ENCODE data around the gene PHACTR3.
"Not testable (repeated sequence)": the region's sequence is repeated elsewhere in the genome, so short reads cannot be mapped to it uniquely, and the experiment has no call there.

Gene PHACTR3

DNA sequence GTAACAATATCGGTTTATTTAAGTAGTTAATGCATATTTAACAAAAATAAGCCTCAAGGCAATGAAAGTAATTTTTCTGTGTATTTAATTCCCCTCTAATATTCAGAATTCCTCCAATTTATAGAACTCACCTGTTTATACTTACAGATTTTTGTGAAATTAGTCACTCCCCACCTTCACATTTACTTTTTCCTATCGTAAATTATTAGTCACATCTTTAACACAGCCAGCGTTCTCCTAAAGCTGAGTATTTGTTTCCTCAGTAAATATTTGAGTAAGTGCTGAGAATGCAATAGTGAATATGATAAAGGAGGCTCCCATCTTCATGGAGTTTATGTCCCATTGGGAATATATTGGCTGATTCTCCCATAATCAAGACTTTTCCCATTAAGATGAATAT lies 241.1 kb downstream of the PHACTR3 start:
- no peak overlapping the region for H3K4me3 ChIP-seq (ENCODE audit: low read length)
- no peak for DNase-seq (ENCODE audit: low read depth)
- TF ChIP-seq, protein P1, sequence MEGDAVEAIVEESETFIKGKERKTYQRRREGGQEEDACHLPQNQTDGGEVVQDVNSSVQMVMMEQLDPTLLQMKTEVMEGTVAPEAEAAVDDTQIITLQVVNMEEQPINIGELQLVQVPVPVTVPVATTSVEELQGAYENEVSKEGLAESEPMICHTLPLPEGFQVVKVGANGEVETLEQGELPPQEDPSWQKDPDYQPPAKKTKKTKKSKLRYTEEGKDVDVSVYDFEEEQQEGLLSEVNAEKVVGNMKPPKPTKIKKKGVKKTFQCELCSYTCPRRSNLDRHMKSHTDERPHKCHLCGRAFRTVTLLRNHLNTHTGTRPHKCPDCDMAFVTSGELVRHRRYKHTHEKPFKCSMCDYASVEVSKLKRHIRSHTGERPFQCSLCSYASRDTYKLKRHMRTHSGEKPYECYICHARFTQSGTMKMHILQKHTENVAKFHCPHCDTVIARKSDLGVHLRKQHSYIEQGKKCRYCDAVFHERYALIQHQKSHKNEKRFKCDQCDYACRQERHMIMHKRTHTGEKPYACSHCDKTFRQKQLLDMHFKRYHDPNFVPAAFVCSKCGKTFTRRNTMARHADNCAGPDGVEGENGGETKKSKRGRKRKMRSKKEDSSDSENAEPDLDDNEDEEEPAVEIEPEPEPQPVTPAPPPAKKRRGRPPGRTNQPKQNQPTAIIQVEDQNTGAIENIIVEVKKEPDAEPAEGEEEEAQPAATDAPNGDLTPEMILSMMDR (conservative IDR thresholded peaks at IDR 0.05; ENCODE audit: low read length), result no peak

DNA sequence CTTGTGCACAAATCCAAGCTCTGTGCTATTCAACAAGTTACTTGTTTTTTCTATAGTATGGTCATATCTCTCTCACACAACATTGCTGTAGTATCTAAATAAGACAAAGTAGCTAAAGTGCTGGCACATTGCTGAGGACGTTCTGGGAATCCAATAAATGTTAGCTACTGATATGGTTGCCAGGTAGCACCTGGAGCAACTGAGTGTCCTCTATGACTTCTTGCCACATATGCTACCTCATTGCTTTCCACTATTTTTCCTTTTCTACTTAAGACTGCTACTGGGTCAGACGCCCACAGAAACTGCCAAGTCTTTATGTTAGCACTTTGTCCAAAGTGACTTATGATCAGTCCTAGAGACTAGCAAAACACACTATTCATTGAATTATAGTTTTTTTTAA lies 243.8 kb downstream of the PHACTR3 start:
- DNase-seq (ENCODE audit: low read depth), result no peak
- TF ChIP-seq, protein P1 (conservative IDR thresholded peaks at IDR 0.05; ENCODE audit: low read length), result no peak
- H3K4me3 ChIP-seq (ENCODE audit: low read length), result no peak overlapping the region

- peak; percentile 45 for DNase-seq (ENCODE audit: low read depth)
- TF ChIP-seq, protein P1 (conservative IDR thresholded peaks at IDR 0.05; ENCODE audit: low read length), result peak; percentile 69
- no peak overlapping the region for H3K4me3 ChIP-seq (ENCODE audit: low read length)
Measured at GRCh38 chr20:59850018-59850641, 245.8 kb downstream of the PHACTR3 start.

GRCh38 chr20:59856526-59856925 lies 252.2 kb downstream of the PHACTR3 start:
- H3K4me3 ChIP-seq (ENCODE audit: low read length); DNase-seq (ENCODE audit: low read depth): not testable (repeated sequence)

DNA sequence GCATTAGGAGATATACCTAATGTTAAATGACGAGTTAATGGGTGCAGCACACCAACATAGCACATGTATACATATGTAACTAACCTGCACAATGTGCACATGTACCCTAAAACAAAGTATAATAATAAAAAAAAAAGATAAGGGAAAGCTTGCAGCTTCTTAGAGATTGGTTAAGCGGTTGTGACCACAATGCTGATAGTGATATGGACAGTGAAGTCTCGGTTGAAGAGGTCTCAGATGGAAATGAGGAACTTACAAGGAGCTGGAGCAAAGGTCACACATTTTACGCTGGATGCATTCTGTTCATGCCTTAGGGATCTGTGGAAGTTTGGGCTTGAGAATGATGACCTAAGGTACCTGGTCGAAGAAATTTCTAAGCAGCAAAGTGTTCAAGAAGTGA lies 252.6 kb downstream of the PHACTR3 start:
- not testable (repeated sequence) for DNase-seq (ENCODE audit: low read depth); H3K4me3 ChIP-seq (ENCODE audit: low read length)

DNA sequence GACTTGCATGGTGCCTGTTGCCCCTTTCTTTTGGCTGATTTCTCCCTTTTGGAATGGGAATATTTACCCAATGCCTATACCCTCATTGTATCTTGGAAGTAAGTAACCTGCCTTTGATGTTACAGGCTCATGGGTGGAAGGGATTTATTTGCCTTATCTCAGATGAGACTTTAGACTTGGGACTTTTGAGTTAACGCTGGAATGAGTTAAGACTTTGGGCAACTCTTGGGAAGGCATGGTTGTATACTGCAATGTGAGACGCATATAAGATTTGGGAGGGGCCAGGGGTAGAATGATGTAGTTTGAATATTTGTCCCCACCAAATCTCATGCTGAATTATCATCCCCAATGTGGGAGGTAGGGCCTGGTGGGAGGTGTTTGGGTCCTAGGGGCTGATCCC lies 253.6 kb downstream of the PHACTR3 start:
- TF ChIP-seq, protein P1 (conservative IDR thresholded peaks at IDR 0.05; ENCODE audit: low read length), result no peak
- H3K4me3 ChIP-seq (ENCODE audit: low read length), result no peak overlapping the region
- no peak for DNase-seq (ENCODE audit: low read depth)

DNA sequence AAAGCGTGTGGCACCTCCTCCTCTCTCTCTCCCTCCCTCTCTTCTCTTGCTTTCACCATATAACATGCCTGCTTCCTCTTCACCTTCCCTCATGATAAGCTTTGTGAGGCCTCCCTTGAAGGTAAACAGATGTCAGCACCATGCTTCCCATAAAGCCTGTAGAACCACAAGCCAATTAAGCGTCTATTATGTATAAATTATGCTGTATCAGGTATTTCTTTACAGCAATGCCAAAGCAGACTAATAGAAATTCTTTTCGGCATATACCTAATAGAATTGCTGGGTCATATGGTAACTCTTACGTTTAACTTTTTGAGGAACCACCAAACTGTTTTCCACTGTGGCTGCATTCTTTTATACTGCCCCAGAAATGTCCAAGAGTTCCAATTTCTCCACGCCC lies 254.1 kb downstream of the PHACTR3 start:
- no peak overlapping the region for H3K4me3 ChIP-seq (ENCODE audit: low read length)
- TF ChIP-seq, protein P1 (conservative IDR thresholded peaks at IDR 0.05; ENCODE audit: low read length), result no peak
- DNase-seq (ENCODE audit: low read depth), result no peak

GRCh38 chr20:59861401-59861800 lies 257.1 kb downstream of the PHACTR3 start:
- TF ChIP-seq, protein P1 (conservative IDR thresholded peaks at IDR 0.05; ENCODE audit: low read length), result no peak
- no peak overlapping the region for H3K4me3 ChIP-seq (ENCODE audit: low read length)
- DNase-seq (ENCODE audit: low read depth), result no peak
